ENCODE data around the gene DARS1.

DNA sequence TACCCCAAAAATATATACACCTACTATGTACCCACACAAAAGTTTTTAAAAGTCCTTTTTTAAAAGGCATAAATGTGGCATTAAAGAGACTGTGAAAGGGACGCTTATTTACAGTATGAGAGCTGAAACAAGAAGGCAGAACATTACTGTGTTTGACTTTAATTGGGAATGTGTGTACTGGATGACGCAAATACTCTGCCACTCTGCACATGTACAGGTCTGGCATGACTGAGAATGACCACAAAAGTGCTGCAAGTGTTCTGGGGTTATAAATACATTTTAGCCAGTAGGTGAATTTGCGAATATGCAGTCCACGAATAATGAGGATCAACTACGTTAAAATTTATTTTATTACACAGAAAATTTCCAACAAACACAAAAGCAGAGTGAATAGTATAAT is 11.4 kb downstream of the DARS1 start:
- TF ChIP-seq POLR2A (IDR thresholded peaks at IDR 0.05) (no peak), POLR2AphosphoS5 (IDR thresholded peaks at IDR 0.05) (no peak)
- TF ChIP-seq, protein P1, sequence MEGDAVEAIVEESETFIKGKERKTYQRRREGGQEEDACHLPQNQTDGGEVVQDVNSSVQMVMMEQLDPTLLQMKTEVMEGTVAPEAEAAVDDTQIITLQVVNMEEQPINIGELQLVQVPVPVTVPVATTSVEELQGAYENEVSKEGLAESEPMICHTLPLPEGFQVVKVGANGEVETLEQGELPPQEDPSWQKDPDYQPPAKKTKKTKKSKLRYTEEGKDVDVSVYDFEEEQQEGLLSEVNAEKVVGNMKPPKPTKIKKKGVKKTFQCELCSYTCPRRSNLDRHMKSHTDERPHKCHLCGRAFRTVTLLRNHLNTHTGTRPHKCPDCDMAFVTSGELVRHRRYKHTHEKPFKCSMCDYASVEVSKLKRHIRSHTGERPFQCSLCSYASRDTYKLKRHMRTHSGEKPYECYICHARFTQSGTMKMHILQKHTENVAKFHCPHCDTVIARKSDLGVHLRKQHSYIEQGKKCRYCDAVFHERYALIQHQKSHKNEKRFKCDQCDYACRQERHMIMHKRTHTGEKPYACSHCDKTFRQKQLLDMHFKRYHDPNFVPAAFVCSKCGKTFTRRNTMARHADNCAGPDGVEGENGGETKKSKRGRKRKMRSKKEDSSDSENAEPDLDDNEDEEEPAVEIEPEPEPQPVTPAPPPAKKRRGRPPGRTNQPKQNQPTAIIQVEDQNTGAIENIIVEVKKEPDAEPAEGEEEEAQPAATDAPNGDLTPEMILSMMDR (IDR thresholded peaks at IDR 0.05 in 8 of 11, conservative IDR thresholded peaks at IDR 0.05 in 3 of 11) = no peak
